Transverse colon (tissue), 4 donors: Measurements from ENCODE around the gene DNAJC1.

Experiments
- EP300 ChIP-seq: sonication (generic); formaldehyde crosslinking; IDR thresholded peaks from one replicate; pipeline ENCODE4 v1.6.1; 2017; ENCODE audit warnings: antibody characterized with exemption, low read depth
- POLR2A ChIP-seq: fragments of 450-650 bp; IDR thresholded peaks from one replicate; pipeline ENCODE4 v1.6.1; 2016; ENCODE audit warnings: antibody characterized with exemption, mild to moderate bottlenecking, moderate library complexity
- POLR2AphosphoS5 ChIP-seq, 3 donors: sonication (generic); formaldehyde crosslinking; IDR thresholded peaks; one replicate each; pipeline ENCODE4 v1.6.1; 2016; ENCODE audit warnings: antibody characterized with exemption in 3 of 3
- TF ChIP-seq, protein P1 (sequence below), 5 experiments: fragments of 200-600 bp in 3 of 5; fragments of 450-650 bp in 2 of 5; sonication (generic) in 3 of 5; IDR thresholded peaks; 1 replicate in 2 of 5; 2 replicates in 3 of 5; pipeline ENCODE4 v1.5.1; 2016 to 2017; ENCODE audit warnings: antibody characterized with exemption in 5 of 5, inconsistent platforms in 3 of 5, mild to moderate bottlenecking in 2 of 5, moderate library complexity in 1 of 5

DNA sequence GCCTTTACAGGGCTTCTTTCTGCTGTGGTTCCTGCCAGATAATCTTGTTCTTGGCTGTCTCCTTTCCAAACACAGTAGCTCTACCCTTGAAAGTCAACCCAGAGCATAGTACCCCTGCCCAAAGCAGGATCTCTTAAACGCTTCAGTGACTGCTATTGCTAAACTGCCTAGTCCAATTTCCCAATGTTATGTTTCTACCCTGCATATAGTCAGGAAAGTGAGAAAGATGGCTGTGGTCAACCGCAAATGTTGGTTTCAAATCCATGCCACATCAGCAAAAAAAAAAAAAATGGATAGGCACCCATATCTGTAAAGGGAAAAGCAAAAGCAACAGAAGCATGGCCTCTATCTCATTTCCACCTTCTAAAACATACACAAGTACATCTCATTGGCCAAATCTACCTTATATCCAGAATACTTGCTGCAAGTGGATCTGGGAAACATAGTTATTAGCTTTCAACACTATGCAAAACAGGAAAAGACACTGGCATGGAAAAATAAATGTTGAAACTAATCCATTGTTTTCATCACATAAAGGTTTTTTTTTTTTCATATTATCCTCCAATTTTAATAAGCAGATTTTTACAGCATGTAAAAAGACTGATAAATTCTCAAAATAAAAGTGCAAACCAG, 59.8 kb downstream of the DNAJC1 start:
- TF ChIP-seq POLR2AphosphoS5 (IDR thresholded peaks at IDR 0.05) (no peak), EP300 (no peak), POLR2A (no peak)
- TF ChIP-seq, protein P1, sequence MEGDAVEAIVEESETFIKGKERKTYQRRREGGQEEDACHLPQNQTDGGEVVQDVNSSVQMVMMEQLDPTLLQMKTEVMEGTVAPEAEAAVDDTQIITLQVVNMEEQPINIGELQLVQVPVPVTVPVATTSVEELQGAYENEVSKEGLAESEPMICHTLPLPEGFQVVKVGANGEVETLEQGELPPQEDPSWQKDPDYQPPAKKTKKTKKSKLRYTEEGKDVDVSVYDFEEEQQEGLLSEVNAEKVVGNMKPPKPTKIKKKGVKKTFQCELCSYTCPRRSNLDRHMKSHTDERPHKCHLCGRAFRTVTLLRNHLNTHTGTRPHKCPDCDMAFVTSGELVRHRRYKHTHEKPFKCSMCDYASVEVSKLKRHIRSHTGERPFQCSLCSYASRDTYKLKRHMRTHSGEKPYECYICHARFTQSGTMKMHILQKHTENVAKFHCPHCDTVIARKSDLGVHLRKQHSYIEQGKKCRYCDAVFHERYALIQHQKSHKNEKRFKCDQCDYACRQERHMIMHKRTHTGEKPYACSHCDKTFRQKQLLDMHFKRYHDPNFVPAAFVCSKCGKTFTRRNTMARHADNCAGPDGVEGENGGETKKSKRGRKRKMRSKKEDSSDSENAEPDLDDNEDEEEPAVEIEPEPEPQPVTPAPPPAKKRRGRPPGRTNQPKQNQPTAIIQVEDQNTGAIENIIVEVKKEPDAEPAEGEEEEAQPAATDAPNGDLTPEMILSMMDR (IDR thresholded peaks at IDR 0.05), result no peak
